Testis (tissue), 3 donors: ENCODE measurements around the gene ABCC10. TPM values are rescaled to one million over a fixed set of nuclear protein-coding genes. Genes with fewer than 3 reads are reported as not detected.
A peak's percentile ranks its signal among the peaks of the same experiment; 100 is the strongest.
"Not testable (repeated sequence)": the region's sequence is repeated elsewhere in the genome, so short reads cannot be mapped to it uniquely, and the experiment has no call there.

Experiments used
- DNase-seq: peaks from one replicate; pipeline ENCODE4 v3.0.0-alpha.2; 2019
- H3K27ac ChIP-seq, 2 donors: fragments of 200-600 bp; sonication (generic); one replicate each; pipeline ENCODE4 v1.5.1; 2019
- H3K27me3 ChIP-seq: fragments of 200-600 bp; sonication (generic); one replicate; pipeline ENCODE4 v1.5.1; 2019
- H3K36me3 ChIP-seq: fragments of 200-600 bp; sonication (generic); one replicate; pipeline ENCODE4 v1.5.1; 2017; ENCODE audit warnings: low read depth; ENCODE audit errors: missing control alignments
- H3K4me1 ChIP-seq: fragments of 200-600 bp; sonication (generic); one replicate; pipeline ENCODE4 v1.5.1; 2019
- H3K4me3 ChIP-seq, 2 donors: fragments of 200-600 bp; sonication (generic); one replicate each; pipeline ENCODE4 v1.5.1; 2017 to 2019
- H3K9me3 ChIP-seq: fragments of 200-600 bp; sonication (generic); one replicate; pipeline ENCODE4 v1.5.1; 2017
- POLR2A ChIP-seq: fragments of 450-650 bp; IDR thresholded peaks from one replicate; pipeline ENCODE4 v1.6.1; 2017; ENCODE audit warnings: antibody characterized with exemption, mild to moderate bottlenecking, moderate library complexity
- WGBS, 2 donors: methylation state at CpG; one replicate each; pipeline ENCODE4 v1.1.5; 2018; 5-methylcytosine and 5-hydroxymethylcytosine counted together
- intact Hi-C: fragments of 100-400 bp; cut with DNase I; formaldehyde crosslinking; loops from one replicate; pipeline ENCODE4 v1.15.1; 2023; ENCODE audit warnings: low total_unique reads
- polyA plus RNA-seq: library from polyadenylated mRNA; stranded (reverse); fragments of 350-450 nt; fragmentation: Illumina TruSeq; extraction: RNeasy Lipid Tissue Mini Kit (QIAGEN cat#74804); gene quantifications from one replicate; pipeline ENCODE4 v1.2.3, GENCODE V29; 2014; ENCODE audit warnings: low read depth, low replicate concordance; ENCODE audit not compliant: insufficient read depth
- total RNA-seq, 2 donors: library from RNA; depleted of rRNA; stranded (reverse); fragments of >200 nt; gene quantifications; one replicate each; pipeline ENCODE4 v1.2.3, GENCODE V29; 2016
- TF ChIP-seq, protein P1 (sequence below), 3 experiments: fragments of 450-650 bp in 2 of 3; fragments of 200-600 bp in 1 of 3; sonication (generic) in 1 of 3; IDR thresholded peaks; one replicate each; pipeline ENCODE4 v1.5.1; 2016 to 2019; ENCODE audit warnings: antibody characterized with exemption in 3 of 3, mild to moderate bottlenecking in 2 of 3, moderate library complexity in 1 of 3

The ABCC10 gene
- total and polyA plus RNA-seq, 3 donors from 2014 or later: 21.0 to 34.0 (median 29.2) TPM

- H3K27ac ChIP-seq: peak overlapping the region in 1 of 2 donors; percentile 45
- intact Hi-C loops: no loop called here
These were observed 69.2 kb downstream of the ABCC10 start for GRCh38 chr6:43496370-43497128.

DNA sequence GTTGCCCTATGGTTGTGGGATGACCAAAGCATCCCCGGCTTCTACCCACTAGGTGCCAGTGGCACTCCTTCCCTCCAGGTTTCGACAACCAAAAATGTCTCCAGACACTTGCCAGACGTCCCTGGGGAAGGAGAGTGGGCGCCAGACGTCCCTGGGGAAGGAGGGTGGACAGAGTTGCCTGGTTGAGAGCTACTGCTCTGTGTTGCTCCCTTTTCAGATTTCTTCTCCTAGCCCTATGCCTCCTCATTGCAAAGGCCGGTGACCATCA lies 69.7 kb downstream of the ABCC10 start:
- Histone ChIP-seq H3K27ac (peak overlapping the region in 1 of 2 donors; percentile 45), H3K4me1 (peaks cover 45% of the 10 kb centered on the region), H3K9me3 (no peaks in the 10 kb centered on the region), H3K27me3 (no peaks in the 10 kb centered on the region), H3K4me3 (no peak overlapping the region), H3K36me3 (no peaks in the 10 kb centered on the region)
- no peak for DNase-seq
- intact Hi-C loops: no loop called here
- TF ChIP-seq, protein P1, sequence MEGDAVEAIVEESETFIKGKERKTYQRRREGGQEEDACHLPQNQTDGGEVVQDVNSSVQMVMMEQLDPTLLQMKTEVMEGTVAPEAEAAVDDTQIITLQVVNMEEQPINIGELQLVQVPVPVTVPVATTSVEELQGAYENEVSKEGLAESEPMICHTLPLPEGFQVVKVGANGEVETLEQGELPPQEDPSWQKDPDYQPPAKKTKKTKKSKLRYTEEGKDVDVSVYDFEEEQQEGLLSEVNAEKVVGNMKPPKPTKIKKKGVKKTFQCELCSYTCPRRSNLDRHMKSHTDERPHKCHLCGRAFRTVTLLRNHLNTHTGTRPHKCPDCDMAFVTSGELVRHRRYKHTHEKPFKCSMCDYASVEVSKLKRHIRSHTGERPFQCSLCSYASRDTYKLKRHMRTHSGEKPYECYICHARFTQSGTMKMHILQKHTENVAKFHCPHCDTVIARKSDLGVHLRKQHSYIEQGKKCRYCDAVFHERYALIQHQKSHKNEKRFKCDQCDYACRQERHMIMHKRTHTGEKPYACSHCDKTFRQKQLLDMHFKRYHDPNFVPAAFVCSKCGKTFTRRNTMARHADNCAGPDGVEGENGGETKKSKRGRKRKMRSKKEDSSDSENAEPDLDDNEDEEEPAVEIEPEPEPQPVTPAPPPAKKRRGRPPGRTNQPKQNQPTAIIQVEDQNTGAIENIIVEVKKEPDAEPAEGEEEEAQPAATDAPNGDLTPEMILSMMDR (IDR thresholded peaks at IDR 0.05): no peak
- TF ChIP-seq POLR2A: no peak
- 77 to 86% methylated on average over 6 of the region's 6 CpGs for WGBS, 2 donors

More at GRCh38 chr6:43496370-43497128, 69.2 kb downstream of the ABCC10 start:
- peaks cover 50% of the 10 kb centered on the region for H3K4me1 ChIP-seq
- H3K9me3 ChIP-seq: no peaks in the 10 kb centered on the region
- H3K4me3 ChIP-seq: no peak overlapping the region
- DNase-seq: peak; percentile 51
- TF ChIP-seq POLR2A: no peak
- TF ChIP-seq, protein P1 (IDR thresholded peaks at IDR 0.05): peak; percentile 29 to 51 (median 51)
- H3K27me3 ChIP-seq: no peaks in the 10 kb centered on the region
- no peaks in the 10 kb centered on the region for H3K36me3 ChIP-seq
- 48 to 60% methylated on average over 12 to 18 of the region's 18 CpGs for WGBS, 2 donors

DNA sequence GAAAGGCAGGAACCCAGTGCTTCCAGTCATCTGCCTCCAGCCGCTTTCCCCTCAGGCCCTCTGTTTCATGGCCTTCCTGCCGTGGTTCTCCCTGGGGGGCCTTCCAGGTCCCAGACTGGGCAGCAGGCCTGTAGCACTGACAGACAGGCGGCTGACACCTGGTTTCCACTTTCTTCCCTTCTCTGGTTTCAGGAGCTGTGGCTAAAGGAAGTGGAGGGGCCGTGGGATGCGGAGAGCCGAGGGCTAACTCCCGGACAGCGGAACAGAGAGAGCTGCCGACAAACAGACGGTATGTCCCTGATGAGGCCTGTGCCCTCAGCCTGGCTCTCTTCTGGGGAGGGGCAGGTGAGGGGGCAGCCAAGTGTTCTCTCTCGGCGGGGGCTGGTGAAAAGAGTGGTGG lies 70.3 kb downstream of the ABCC10 start:
- no peak overlapping the region for H3K27ac ChIP-seq
- H3K4me3 ChIP-seq: no peak overlapping the region
- intact Hi-C loops: no loop called here
- TF ChIP-seq, protein P1 (IDR thresholded peaks at IDR 0.05): no peak
- no peak for TF ChIP-seq POLR2A
- no peaks in the 10 kb centered on the region for H3K9me3 ChIP-seq
- H3K36me3 ChIP-seq: no peaks in the 10 kb centered on the region
- WGBS, 2 donors: 82 to 87% methylated on average over 9 to 12 of the region's 12 CpGs
- H3K27me3 ChIP-seq: no peaks in the 10 kb centered on the region
- DNase-seq: no peak
- peaks cover 39% of the 10 kb centered on the region for H3K4me1 ChIP-seq

GRCh38 chr6:43498291-43498690 lies 71.0 kb downstream of the ABCC10 start:
- H3K4me3 ChIP-seq, H3K36me3 ChIP-seq, H3K9me3 ChIP-seq, H3K27me3 ChIP-seq, DNase-seq, H3K27ac ChIP-seq, intact Hi-C loops: not testable (repeated sequence)
- 89 to 93% methylated on average over 5 of the region's 5 CpGs for WGBS, 2 donors
- peaks cover 32% of the 10 kb centered on the region for H3K4me1 ChIP-seq

DNA sequence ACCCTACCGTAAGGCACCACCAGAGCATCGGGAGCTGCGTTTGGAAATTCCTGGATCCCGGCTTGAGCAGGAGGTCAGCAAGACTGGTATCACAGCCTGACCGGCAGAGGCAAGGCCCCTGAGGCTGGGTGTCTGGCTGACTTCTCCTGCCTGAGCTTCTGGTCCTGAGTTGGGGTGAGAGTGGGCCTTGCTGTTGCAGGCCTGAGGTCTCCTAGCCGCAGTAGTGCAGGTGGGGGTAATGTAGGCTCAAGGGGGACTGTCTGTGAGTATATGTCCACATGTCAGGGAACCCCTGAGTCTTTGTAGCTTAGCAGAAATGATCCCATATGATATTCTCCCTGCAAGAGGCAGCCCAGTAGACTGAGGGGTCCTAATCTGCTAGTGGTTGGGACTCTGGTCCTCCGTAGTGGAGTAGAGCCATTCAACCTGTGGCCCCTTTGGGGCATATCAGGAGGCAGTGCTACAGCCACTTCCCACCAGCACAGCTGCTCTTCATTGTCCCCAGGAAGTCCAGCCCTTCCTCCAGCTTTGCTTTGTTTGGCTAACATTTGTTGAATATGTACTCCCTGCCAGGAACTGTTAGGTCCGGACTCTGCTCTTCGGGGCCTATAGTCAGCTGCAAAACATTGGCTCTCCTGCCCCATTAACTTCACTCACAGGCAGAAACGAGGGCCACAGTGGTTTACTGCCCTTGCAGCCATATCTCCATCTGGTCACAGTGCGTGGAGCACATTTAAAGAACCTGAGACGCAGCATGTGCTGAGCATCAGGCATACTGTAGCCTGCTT lies 71.9 kb downstream of the ABCC10 start:
- no peak for DNase-seq
- Histone ChIP-seq H3K9me3 (no peaks in the 10 kb centered on the region), H3K4me3 (no peak overlapping the region), H3K27me3 (no peaks in the 10 kb centered on the region), H3K36me3 (no peaks in the 10 kb centered on the region), H3K4me1 (peaks cover 26% of the 10 kb centered on the region), H3K27ac (peak overlapping the region in 1 of 2 donors; percentile 3)
- intact Hi-C loops: no loop called here
- TF ChIP-seq, protein P1 (IDR thresholded peaks at IDR 0.05): no peak
- TF ChIP-seq POLR2A: no peak
- 64 to 69% methylated on average over 11 to 12 of the region's 12 CpGs for WGBS, 2 donors
